Endothelial cell of umbilical vein (primary cell): Measurements from ENCODE around the gene CERKL. TPM values are rescaled to one million over a fixed set of nuclear protein-coding genes. Genes with fewer than 3 reads are reported as not detected.

ENCODE experiments used
- BruUV-seq: library from RNA; stranded (reverse); fragments of 400-500 nt; replicated peaks from 2 replicates; lab custom pipeline; 2021; lab: Mats Ljungman, UMichigan
- CTCF ChIA-PET: fragments of 300-600, 350-600 bp; sonication (Branson Sonifier 250); formaldehyde crosslinking; loops from one replicate; lab custom pipeline; 2021; ENCODE audit warnings: antibody characterized with exemption, inconsistent platforms; lab: Charles Lee
- POLR2A ChIA-PET: fragments of 300-600, 350-600 bp; sonication (Branson Sonifier 250); formaldehyde crosslinking; loops from one replicate; lab custom pipeline; 2021; ENCODE audit warnings: antibody characterized with exemption, inconsistent platforms; lab: Charles Lee
- DNase-seq: peaks from one replicate; pipeline ENCODE4 v3.0.0-alpha.2; 2011; ENCODE audit warnings: low read depth, low spot score
- FAIRE-seq: peaks from 2 replicates; lab custom pipeline; 2011; peaks lifted over from hg19 to GRCh38; lab: Jason Lieb, UNC
- H2AFZ ChIP-seq: 2 replicates; pipeline ENCODE4 v1.6.0; 2012; ENCODE audit warnings: low read depth, low read length, control low read depth, inconsistent platforms
- H3K27ac ChIP-seq: 2 replicates; pipeline ENCODE4 v1.5.1; 2011; ENCODE audit warnings: low read depth, mild to moderate bottlenecking, control low read depth, low read length, moderate library complexity; ENCODE audit not compliant: insufficient read depth
- H3K27me3 ChIP-seq, 2 experiments: 2 replicates each; pipeline versions ENCODE4 v1.6.0 to v1.6.1; 2011; ENCODE audit warnings: low read length in 2 of 2, mixed read lengths in 1 of 2; ENCODE audit not compliant: control insufficient read depth in 2 of 2, insufficient read depth in 2 of 2
- H3K36me3 ChIP-seq, 2 experiments: 2 replicates in 1 of 2; 3 replicates in 1 of 2; pipeline ENCODE4 v1.5.1; 2011; ENCODE audit warnings: low read length in 2 of 2, mild to moderate bottlenecking in 1 of 2, moderate library complexity in 1 of 2; ENCODE audit not compliant: control insufficient read depth in 2 of 2, insufficient read depth in 2 of 2; ENCODE audit errors: extremely low read depth in 1 of 2
- H3K4me1 ChIP-seq: 3 replicates; pipeline ENCODE4 v1.5.1; 2011; ENCODE audit warnings: mild to moderate bottlenecking, low read length; ENCODE audit not compliant: control insufficient read depth, insufficient read depth; ENCODE audit errors: extremely low read depth
- H3K4me2 ChIP-seq: 2 replicates; pipeline ENCODE4 v1.6.1; 2011; ENCODE audit warnings: low read length, control low read depth, mixed read lengths; ENCODE audit not compliant: insufficient read depth
- H3K4me3 ChIP-seq, 3 experiments: fragments of 200-600 bp in 1 of 3; sonication (generic), shearing (Covaris generic) in 1 of 3; replicated peaks in 1 of 3; 2 replicates each; pipeline ENCODE4 v1.5.1; 2011 to 2016; ENCODE audit warnings: control low read depth in 3 of 3, low read length in 3 of 3, mild to moderate bottlenecking in 2 of 3, inconsistent platforms in 1 of 3, low read depth in 1 of 3, moderate library complexity in 1 of 3; ENCODE audit not compliant: insufficient read depth in 1 of 3
- H3K79me2 ChIP-seq: 2 replicates; pipeline ENCODE4 v1.6.0; 2012; ENCODE audit warnings: low read length, inconsistent platforms; ENCODE audit not compliant: control insufficient read depth, insufficient read depth
- H3K9ac ChIP-seq: replicated peaks from 2 replicates; pipeline ENCODE3; 2011; ENCODE audit warnings: low read length, control low read depth; ENCODE audit not compliant: insufficient read depth; ENCODE audit errors: extremely low read depth
- H3K9me1 ChIP-seq: replicated peaks from 3 replicates; pipeline ENCODE4 v1.6.0; 2011; ENCODE audit warnings: mild to moderate bottlenecking, low read length; ENCODE audit not compliant: control insufficient read depth, insufficient read depth; ENCODE audit errors: extremely low read depth
- H3K9me3 ChIP-seq: replicated peaks from 2 replicates; pipeline ENCODE4 v1.5.1; 2012; ENCODE audit warnings: low read length, inconsistent platforms; ENCODE audit not compliant: control insufficient read depth, insufficient read depth
- H4K20me1 ChIP-seq: replicated peaks from 2 replicates; pipeline ENCODE3; 2011; ENCODE audit warnings: mild to moderate bottlenecking, low read length; ENCODE audit not compliant: control insufficient read depth, insufficient read depth; ENCODE audit errors: extremely low read depth
- EZH2 ChIP-seq: IDR thresholded peaks from 2 replicates; pipeline ENCODE4 v1.6.1; 2012; ENCODE audit warnings: borderline replicate concordance, low read depth, mild to moderate bottlenecking, moderate library complexity, low read length, inconsistent platforms; ENCODE audit not compliant: severe bottlenecking
- FOS ChIP-seq: IDR thresholded peaks from 2 replicates; pipeline ENCODE4 v1.6.1; 2011; ENCODE audit warnings: mild to moderate bottlenecking, low read length, moderate library complexity, borderline replicate concordance; ENCODE audit not compliant: insufficient read depth
- POLR2A ChIP-seq: IDR thresholded peaks from 2 replicates; pipeline ENCODE4 v1.6.1; 2012; ENCODE audit warnings: low read depth, mild to moderate bottlenecking, control low read depth, low read length
- dilution Hi-C: fragments of 300-500 bp; cut with MboI; formaldehyde crosslinking; loops from one replicate; pipeline ENCODE4 v1.15.0; 2019; ENCODE audit warnings: low sequenced_read_pairs; ENCODE audit not compliant: extremely low pct_ligation_motif_present
- intact Hi-C: fragments of 100-400 bp; cut with micrococcal nuclease; formaldehyde crosslinking; loops from one replicate; pipeline ENCODE4 v1.10.0; 2022
- polyA plus RNA-seq, 4 experiments: library from polyadenylated mRNA; depleted of rRNA in 3 of 4; stranded (reverse) in 3 of 4; unstranded in 1 of 4; fragments of >200 nt; gene quantifications; 2 replicates each; pipeline versions ENCODE4 v1.2.1 to v1.2.3, GENCODE V29; 2011 to 2012; ENCODE audit warnings: missing spikeins in 1 of 4
- total RNA-seq: library from RNA; stranded (reverse); gene quantifications from 2 replicates; pipeline ENCODE4 v1.2.3, GENCODE V29; 2021

The CERKL gene
- total and polyA plus RNA-seq, 2 donors (not counting 3 experiments of a cell fraction or from before 2014, with no cell fraction given) = not detected

DNA sequence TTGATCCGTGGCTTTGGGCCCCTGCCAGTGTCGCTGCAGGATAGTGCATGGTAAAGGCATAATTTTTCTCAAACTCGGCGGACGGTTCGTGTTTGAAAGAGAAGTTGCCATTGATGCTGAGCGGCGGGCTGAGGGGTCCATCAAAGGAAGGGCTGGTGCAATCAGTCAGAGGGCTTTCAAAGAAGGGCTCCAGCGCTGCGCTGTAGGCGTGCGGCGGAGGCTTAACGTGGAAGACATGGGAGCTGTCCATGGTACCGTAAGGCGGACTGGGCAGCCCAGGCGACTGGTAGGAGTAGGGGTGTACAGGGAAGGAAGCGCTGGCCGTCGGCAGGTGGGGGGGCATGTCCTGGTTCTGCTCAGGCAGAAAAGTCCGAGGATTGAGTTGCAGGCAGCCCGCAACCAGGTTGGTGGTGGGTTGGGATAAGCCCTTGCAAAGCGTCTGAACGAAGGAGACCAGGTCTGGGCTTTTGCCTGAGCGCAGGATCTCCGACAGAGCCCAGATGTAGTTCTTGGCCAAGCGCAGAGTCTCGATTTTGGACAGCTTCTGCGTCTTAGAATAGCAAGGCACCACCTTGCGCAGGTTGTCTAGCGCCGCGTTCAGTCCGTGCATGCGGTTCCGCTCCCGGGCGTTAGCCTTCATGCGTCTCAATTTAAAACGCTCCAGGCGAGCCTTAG is 21.1 kb upstream of the CERKL start:
- TF ChIP-seq FOS = no peak
- TF ChIP-seq EZH2 = peak; percentile 94
- Histone ChIP-seq H3K79me2 (no peaks in the 10 kb centered on the region), H3K36me3 (no peaks in the 10 kb centered on the region), H3K9me3 (no peaks in the 10 kb centered on the region), H3K4me1 (no peaks in the 10 kb centered on the region), H3K9me1 (no peaks in the 10 kb centered on the region), H3K4me3 (no peak overlapping the region), H4K20me1 (no peaks in the 10 kb centered on the region), H3K9ac (no peak overlapping the region), H3K27me3 (peaks cover 51 to 55% of the 10 kb centered on the region in 2 experiments), H3K4me2 (no peak overlapping the region), H3K27ac (no peak overlapping the region), H2AFZ (no peak overlapping the region)
- BruUV-seq = no TSS peak
- FAIRE-seq = peak; percentile 28
- peak; percentile 55 for DNase-seq
- POLR2A ChIA-PET = interaction anchor here (0.7 kb wide), 1 partner anchor 62 kb away, joined by 3 read pairs; no protein-coding TSS in a partner anchor
- dilution Hi-C loops (no loop called here), intact Hi-C loops (no loop called here)
- CTCF ChIA-PET = interaction anchor here (0.6 to 1.1 kb wide), 3 partner anchors 8 to 65 kb away, joined by 3 to 5 read pairs (median 3); no protein-coding TSS in a partner anchor

DNA sequence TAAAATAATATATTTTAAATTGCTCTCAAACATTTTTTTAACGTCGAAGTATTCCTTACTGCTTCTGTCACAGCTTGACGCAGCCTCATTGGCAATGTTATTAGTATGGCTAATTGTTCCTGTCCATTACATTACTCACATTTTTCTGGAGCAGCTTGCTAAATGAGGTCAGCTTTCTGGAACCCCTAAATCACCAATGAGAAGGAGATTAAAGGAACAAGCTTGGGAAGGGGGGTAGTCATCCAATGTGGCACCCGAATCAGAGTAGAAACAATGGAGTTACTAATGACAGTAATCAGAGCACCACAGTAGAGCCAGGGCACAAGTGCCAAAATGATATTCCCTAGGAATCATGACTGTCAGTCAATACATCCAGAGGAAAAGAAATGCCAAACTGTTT is 18.3 kb upstream of the CERKL start:
- FAIRE-seq = no peak
- dilution Hi-C loops = no loop called here
- Histone ChIP-seq H3K9ac (no peak overlapping the region), H3K4me2 (no peak overlapping the region), H2AFZ (no peak overlapping the region), H3K9me1 (no peaks in the 10 kb centered on the region), H3K27ac (no peak overlapping the region), H3K4me1 (no peaks in the 10 kb centered on the region), H3K4me3 (no peak overlapping the region), H3K27me3 (peaks cover 28% of the 10 kb centered on the region in 2 experiments), H3K36me3 (no peaks in the 10 kb centered on the region), H3K79me2 (no peaks in the 10 kb centered on the region), H3K9me3 (no peaks in the 10 kb centered on the region), H4K20me1 (no peaks in the 10 kb centered on the region)
- POLR2A ChIA-PET = no interaction called here
- intact Hi-C loops = no loop called here
- TF ChIP-seq POLR2A = no peak
- no peak for DNase-seq
- no TSS peak for BruUV-seq
- CTCF ChIA-PET = interaction anchor here (1.0 to 1.2 kb wide), 2 partner anchors 18 to 40 kb away, joined by 3 to 5 read pairs; partner anchors contain the start of gene CERKL
